GM21737 (cell line): Measurements from ENCODE around the gene PTCRA.
"Not testable (repeated sequence)": the region's sequence is repeated elsewhere in the genome, so short reads cannot be mapped to it uniquely, and the experiment has no call there.

ENCODE experiments used
- ATAC-seq: cut with Tn5 transposase; IDR thresholded peaks from one replicate; pipeline ENCODE4 v1.9.1; 2021; ENCODE audit warnings: mild to moderate bottlenecking, moderate library complexity; ENCODE audit not compliant: unreplicated experiment

PTCRA gene

GRCh38 chr6:42915732-42916131, at the start of gene PTCRA:
PTCRA (plus strand) TSS chr6:42916053; CDS start chr6:42916070, 17 bp downstream.
- no peak for ATAC-seq

- no peak for ATAC-seq
Observed at GRCh38 chr6:42870145-42870936, 45.5 kb upstream of the PTCRA start.

- ATAC-seq: no peak
Observed at GRCh38 chr6:42871711-42872110, 44.1 kb upstream of the PTCRA start.

- ATAC-seq: no peak
Observed at GRCh38 chr6:42873313-42873712, 42.5 kb upstream of the PTCRA start.

- ATAC-seq: no peak
Observed at GRCh38 chr6:42877695-42878094, 38.2 kb upstream of the PTCRA start.

- peak; percentile 90 for ATAC-seq
Observed at GRCh38 chr6:42879372-42880239, 36.2 kb upstream of the PTCRA start, which contains the start of gene RPL7L1. RPL7L1 (plus strand) TSS chr6:42879616; CDS start chr6:42879911, 295 bp downstream.

- ATAC-seq: not testable (repeated sequence)
Observed at GRCh38 chr6:42880240-42880817, 35.5 kb upstream of the PTCRA start.

- ATAC-seq: not testable (repeated sequence)
Observed at GRCh38 chr6:42880871-42881270, 35.0 kb upstream of the PTCRA start.

GRCh38 chr6:42885702-42886101, 30.2 kb upstream of the PTCRA start:
- ATAC-seq: no peak

- ATAC-seq: not testable (repeated sequence)
Observed at GRCh38 chr6:42888201-42888600, 27.7 kb upstream of the PTCRA start.

- no peak for ATAC-seq
Observed at GRCh38 chr6:42889815-42890214, 26.0 kb upstream of the PTCRA start.

GRCh38 chr6:42890311-42891198, 25.3 kb upstream of the PTCRA start:
- peak; percentile 86 for ATAC-seq

- no peak for ATAC-seq
Observed at GRCh38 chr6:42891199-42891722, 24.6 kb upstream of the PTCRA start.

GRCh38 chr6:42894041-42894828, 21.6 kb upstream of the PTCRA start:
- not testable (repeated sequence) for ATAC-seq

GRCh38 chr6:42896178-42896719, 19.6 kb upstream of the PTCRA start:
- ATAC-seq: no peak

- no peak for ATAC-seq
Observed at GRCh38 chr6:42898891-42899361, 16.9 kb upstream of the PTCRA start.

GRCh38 chr6:42899871-42900270, 16.0 kb upstream of the PTCRA start:
- no peak for ATAC-seq

GRCh38 chr6:42901538-42901957, 14.3 kb upstream of the PTCRA start:
- ATAC-seq: peak; percentile 57
